ENCODE data around the gene SLC29A1.

The SLC29A1 gene

GRCh38 chr6:44177691-44178423 is 45.5 kb upstream of the SLC29A1 start:
- no peak for ATAC-seq
- no peak for TF ChIP-seq SNAI2 (CRISPR knock-in tag; IDR thresholded peaks at IDR 0.05)
- TF ChIP-seq ZNF565 (CRISPR knock-in tag; conservative IDR thresholded peaks at IDR 0.05; ENCODE audit: low read depth), result no peak
- TF ChIP-seq GLIS3 (CRISPR knock-in tag; IDR thresholded peaks at IDR 0.05), result no peak
- TF ChIP-seq BACH2 (CRISPR knock-in tag; IDR thresholded peaks at IDR 0.05; ENCODE audit: borderline replicate concordance), result no peak
- no peak for TF ChIP-seq ZFP30 (CRISPR knock-in tag; IDR thresholded peaks at IDR 0.05)
- TF ChIP-seq, protein P1, sequence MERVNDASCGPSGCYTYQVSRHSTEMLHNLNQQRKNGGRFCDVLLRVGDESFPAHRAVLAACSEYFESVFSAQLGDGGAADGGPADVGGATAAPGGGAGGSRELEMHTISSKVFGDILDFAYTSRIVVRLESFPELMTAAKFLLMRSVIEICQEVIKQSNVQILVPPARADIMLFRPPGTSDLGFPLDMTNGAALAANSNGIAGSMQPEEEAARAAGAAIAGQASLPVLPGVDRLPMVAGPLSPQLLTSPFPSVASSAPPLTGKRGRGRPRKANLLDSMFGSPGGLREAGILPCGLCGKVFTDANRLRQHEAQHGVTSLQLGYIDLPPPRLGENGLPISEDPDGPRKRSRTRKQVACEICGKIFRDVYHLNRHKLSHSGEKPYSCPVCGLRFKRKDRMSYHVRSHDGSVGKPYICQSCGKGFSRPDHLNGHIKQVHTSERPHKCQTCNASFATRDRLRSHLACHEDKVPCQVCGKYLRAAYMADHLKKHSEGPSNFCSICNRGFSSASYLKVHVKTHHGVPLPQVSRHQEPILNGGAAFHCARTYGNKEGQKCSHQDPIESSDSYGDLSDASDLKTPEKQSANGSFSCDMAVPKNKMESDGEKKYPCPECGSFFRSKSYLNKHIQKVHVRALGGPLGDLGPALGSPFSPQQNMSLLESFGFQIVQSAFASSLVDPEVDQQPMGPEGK (CRISPR knock-in tag; IDR thresholded peaks at IDR 0.05; ENCODE audit: borderline replicate concordance), result no peak
- TF ChIP-seq RARB (CRISPR knock-in tag; IDR thresholded peaks at IDR 0.05), result no peak
- no peak for TF ChIP-seq ARNTL (CRISPR knock-in tag; IDR thresholded peaks at IDR 0.05; ENCODE audit: borderline replicate concordance, low read depth)
- TF ChIP-seq TCF4 (CRISPR knock-in tag; IDR thresholded peaks at IDR 0.05; ENCODE audit: borderline replicate concordance), result no peak
- no peak for TF ChIP-seq TSHZ2 (CRISPR knock-in tag; IDR thresholded peaks at IDR 0.05)
- TF ChIP-seq OSR1 (CRISPR knock-in tag; IDR thresholded peaks at IDR 0.05), result no peak
- no peak for TF ChIP-seq CREB5 (CRISPR knock-in tag; IDR thresholded peaks at IDR 0.05; ENCODE audit: low read depth)
- TF ChIP-seq ZFP3 (CRISPR knock-in tag; IDR thresholded peaks at IDR 0.05), result no peak
- TF ChIP-seq TOX (CRISPR knock-in tag; IDR thresholded peaks at IDR 0.05; ENCODE audit: borderline replicate concordance), result no peak
- TF ChIP-seq, protein P2, sequence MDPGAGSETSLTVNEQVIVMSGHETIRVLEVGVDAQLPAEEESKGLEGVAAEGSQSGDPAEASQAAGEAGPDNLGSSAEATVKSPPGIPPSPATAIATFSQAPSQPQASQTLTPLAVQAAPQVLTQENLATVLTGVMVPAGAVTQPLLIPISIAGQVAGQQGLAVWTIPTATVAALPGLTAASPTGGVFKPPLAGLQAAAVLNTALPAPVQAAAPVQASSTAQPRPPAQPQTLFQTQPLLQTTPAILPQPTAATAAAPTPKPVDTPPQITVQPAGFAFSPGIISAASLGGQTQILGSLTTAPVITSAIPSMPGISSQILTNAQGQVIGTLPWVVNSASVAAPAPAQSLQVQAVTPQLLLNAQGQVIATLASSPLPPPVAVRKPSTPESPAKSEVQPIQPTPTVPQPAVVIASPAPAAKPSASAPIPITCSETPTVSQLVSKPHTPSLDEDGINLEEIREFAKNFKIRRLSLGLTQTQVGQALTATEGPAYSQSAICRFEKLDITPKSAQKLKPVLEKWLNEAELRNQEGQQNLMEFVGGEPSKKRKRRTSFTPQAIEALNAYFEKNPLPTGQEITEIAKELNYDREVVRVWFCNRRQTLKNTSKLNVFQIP (CRISPR knock-in tag; IDR thresholded peaks at IDR 0.05; ENCODE audit: borderline replicate concordance, low read depth), result no peak
- TF ChIP-seq ESRRG (CRISPR knock-in tag; IDR thresholded peaks at IDR 0.05), result no peak

DNA sequence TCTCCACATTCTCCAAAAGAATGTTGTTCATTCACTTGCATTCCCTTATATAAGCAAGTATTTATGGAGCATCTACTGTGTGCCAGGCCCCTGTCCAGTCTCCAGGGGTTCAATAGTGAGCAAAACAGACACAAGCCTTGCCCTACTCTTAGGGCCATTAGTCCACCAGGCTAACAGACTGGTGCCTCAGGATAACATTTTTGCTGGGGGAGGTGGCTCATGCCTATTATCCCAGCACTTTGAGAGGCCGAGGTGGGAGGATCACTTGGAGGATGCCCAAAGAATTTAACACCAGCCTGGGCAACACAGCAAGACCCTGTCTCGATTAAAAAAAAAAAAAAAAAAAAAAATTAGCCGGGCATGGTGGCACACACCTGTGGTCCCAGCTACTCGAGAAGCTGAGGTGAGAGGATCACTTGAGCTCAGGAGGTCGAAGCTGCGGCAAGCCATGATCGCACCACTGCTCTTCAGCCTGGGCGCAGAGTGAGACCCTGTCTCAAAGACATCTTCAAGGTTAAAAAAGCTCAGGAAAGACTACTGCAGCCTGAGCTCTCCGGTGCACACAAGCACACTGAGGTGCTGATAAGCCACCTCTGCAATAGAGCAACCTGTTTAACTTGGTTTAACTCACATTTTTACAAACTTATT is 44.8 kb upstream of the SLC29A1 start:
- TF ChIP-seq SNAI2 (CRISPR knock-in tag; IDR thresholded peaks at IDR 0.05), result no peak
- no peak; the same call in 2 of the 3 replicates for ATAC-seq

- no peak for ATAC-seq
- no peak for TF ChIP-seq GLIS3 (CRISPR knock-in tag; IDR thresholded peaks at IDR 0.05)
- TF ChIP-seq CSRNP3 (CRISPR knock-in tag; IDR thresholded peaks at IDR 0.05), result no peak
- TF ChIP-seq TCF4 (CRISPR knock-in tag; IDR thresholded peaks at IDR 0.05; ENCODE audit: borderline replicate concordance), result no peak
- no peak for TF ChIP-seq ZNF565 (CRISPR knock-in tag; conservative IDR thresholded peaks at IDR 0.05; ENCODE audit: low read depth)
- TF ChIP-seq ZNF70 (CRISPR knock-in tag; IDR thresholded peaks at IDR 0.05), result no peak
- TF ChIP-seq PPARA (CRISPR knock-in tag; IDR thresholded peaks at IDR 0.05; ENCODE audit: borderline replicate concordance), result no peak
- no peak for TF ChIP-seq BACH2 (CRISPR knock-in tag; IDR thresholded peaks at IDR 0.05; ENCODE audit: borderline replicate concordance)
- no peak for TF ChIP-seq RARB (CRISPR knock-in tag; IDR thresholded peaks at IDR 0.05)
- TF ChIP-seq, protein P2 (CRISPR knock-in tag; IDR thresholded peaks at IDR 0.05; ENCODE audit: borderline replicate concordance, low read depth), result no peak
- TF ChIP-seq ARNTL (CRISPR knock-in tag; IDR thresholded peaks at IDR 0.05; ENCODE audit: borderline replicate concordance, low read depth), result no peak
- TF ChIP-seq, protein P1 (CRISPR knock-in tag; IDR thresholded peaks at IDR 0.05; ENCODE audit: borderline replicate concordance), result no peak
- TF ChIP-seq ZFP3 (CRISPR knock-in tag; IDR thresholded peaks at IDR 0.05), result no peak
- no peak for TF ChIP-seq ZNF8 (CRISPR knock-in tag; IDR thresholded peaks at IDR 0.05)
- TF ChIP-seq SNAI2 (CRISPR knock-in tag; IDR thresholded peaks at IDR 0.05), result no peak
- TF ChIP-seq CREB5 (CRISPR knock-in tag; IDR thresholded peaks at IDR 0.05; ENCODE audit: low read depth), result no peak
- no peak for TF ChIP-seq ESRRG (CRISPR knock-in tag; IDR thresholded peaks at IDR 0.05)
These were observed 44.3 kb upstream of the SLC29A1 start for GRCh38 chr6:44179072-44179536.
